Endothelial cell (in vitro differentiated cells): ENCODE data around the gene ZNF827. TPM values are rescaled to one million over a fixed set of nuclear protein-coding genes. Genes with fewer than 3 reads are reported as not detected.

Experiments used
- DNase-seq: peaks from one replicate; pipeline ENCODE4 v3.0.0; 2021; ENCODE audit warnings: low spot score
- H3K27ac Mint-ChIP-seq: one replicate; pipeline ENCODE4 v1.8.0; 2021; ENCODE audit warnings: mixed read lengths, inconsistent platforms; ENCODE audit not compliant: unreplicated experiment
- H3K27me3 Mint-ChIP-seq: one replicate; pipeline ENCODE4 v1.8.0; 2021; ENCODE audit warnings: mild to moderate bottlenecking, moderate library complexity, mixed read lengths, inconsistent platforms; ENCODE audit not compliant: unreplicated experiment
- H3K36me3 Mint-ChIP-seq: one replicate; pipeline ENCODE4 v1.8.0; 2021; ENCODE audit warnings: mild to moderate bottlenecking, low read depth, mixed read lengths, inconsistent platforms; ENCODE audit not compliant: unreplicated experiment
- H3K4me1 Mint-ChIP-seq: one replicate; pipeline ENCODE4 v1.8.0; 2021; ENCODE audit warnings: mild to moderate bottlenecking, mixed read lengths, inconsistent platforms; ENCODE audit not compliant: unreplicated experiment
- H3K4me3 Mint-ChIP-seq: one replicate; pipeline ENCODE4 v1.8.0; 2021; ENCODE audit warnings: mild to moderate bottlenecking, mixed read lengths, inconsistent platforms; ENCODE audit not compliant: unreplicated experiment
- H3K9me3 Mint-ChIP-seq: one replicate; pipeline ENCODE4 v1.8.0; 2021; ENCODE audit warnings: mixed read lengths, inconsistent platforms; ENCODE audit not compliant: unreplicated experiment
- CTCF ChIP-seq: fragments of 200-600 bp; sonication (generic); IDR thresholded peaks from one replicate; pipeline ENCODE4 v1.5.0; 2021; ENCODE audit warnings: antibody characterized with exemption; ENCODE audit not compliant: unreplicated experiment
- total RNA-seq: library from RNA; stranded (reverse); fragmentation: NEBNext Ultra II Directional; extraction: Animal tissue kit (Norgen Biotek cat#: 25700); gene quantifications from one replicate; pipeline ENCODE4 v1.2.1, GENCODE V29; 2021; ENCODE audit not compliant: unreplicated experiment

ZNF827 gene
- total RNA-seq, 1 donor from 2014 or later: 22.8 TPM

GRCh38 chr4:145763399-145763798, 175.2 kb downstream of the ZNF827 start:
- DNase-seq: no peak
- peaks cover 61% of the 10 kb centered on the region for H3K36me3 Mint-ChIP-seq
- no peak for TF ChIP-seq CTCF
- no peak overlapping the region for H3K27ac Mint-ChIP-seq
- H3K27me3 Mint-ChIP-seq: peaks cover 11% of the 10 kb centered on the region
- H3K9me3 Mint-ChIP-seq: no peaks in the 10 kb centered on the region
- peaks cover 10% of the 10 kb centered on the region for H3K4me1 Mint-ChIP-seq
- peak overlapping the region; percentile 26 for H3K4me3 Mint-ChIP-seq

GRCh38 chr4:145762719-145763118, 175.9 kb downstream of the ZNF827 start:
- Mint-ChIP-seq H3K4me1 (peaks cover 10% of the 10 kb centered on the region), H3K27me3 (peaks cover 11% of the 10 kb centered on the region), H3K27ac (no peak overlapping the region), H3K9me3 (no peaks in the 10 kb centered on the region), H3K4me3 (no peak overlapping the region), H3K36me3 (peaks cover 61% of the 10 kb centered on the region)
- no peak for DNase-seq
- TF ChIP-seq CTCF: no peak

DNA sequence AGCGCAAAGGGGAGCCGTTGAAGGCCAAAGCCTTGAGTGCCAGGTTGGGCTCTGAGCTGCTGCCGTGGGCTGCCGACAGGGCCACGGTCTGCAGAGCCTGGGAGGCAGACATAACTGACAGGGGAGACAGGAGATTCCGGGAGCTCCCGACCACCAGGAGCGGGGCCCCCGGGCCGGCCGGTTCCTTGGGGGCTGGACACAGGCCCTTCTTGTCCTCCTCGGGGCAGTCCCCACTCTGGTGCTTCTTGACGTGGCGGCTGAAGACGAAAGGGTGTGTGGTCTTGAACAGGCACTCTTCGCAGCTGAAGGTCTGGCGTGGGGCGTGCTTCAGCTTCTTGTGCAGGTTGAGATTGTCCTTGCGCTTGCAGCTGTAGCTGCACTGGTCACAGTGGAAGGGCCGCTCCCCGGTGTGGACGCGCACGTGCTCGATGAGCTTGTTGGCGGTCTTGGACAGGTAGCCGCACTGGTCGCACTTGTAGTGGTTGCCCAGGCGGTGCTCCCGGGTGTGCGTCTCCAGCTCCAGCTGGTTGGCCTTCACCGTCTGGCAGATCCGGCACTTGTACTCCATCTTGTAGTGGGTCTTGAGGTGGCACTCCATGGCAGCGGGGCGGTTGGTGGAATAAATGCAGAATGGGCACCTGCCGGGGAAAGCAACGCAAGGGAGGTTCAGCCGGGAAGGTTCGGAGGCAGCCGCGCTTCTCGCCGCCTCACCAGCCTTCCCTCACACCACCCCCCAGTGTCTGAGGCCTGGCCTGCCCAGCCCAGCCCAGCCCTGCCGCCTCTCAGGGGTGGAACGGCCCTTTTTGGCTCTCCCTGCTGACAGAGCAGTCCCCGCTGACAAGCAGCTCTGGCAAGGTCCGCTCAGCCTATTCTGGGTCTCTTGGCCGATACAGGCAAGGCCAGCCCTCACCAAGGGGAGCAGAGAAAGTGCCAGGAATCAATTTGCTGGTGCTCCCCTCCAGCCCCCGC, 177.4 kb downstream of the ZNF827 start:
- Mint-ChIP-seq H3K27ac (peak overlapping the region; percentile 16), H3K9me3 (no peaks in the 10 kb centered on the region), H3K27me3 (peaks cover 11% of the 10 kb centered on the region), H3K36me3 (peaks cover 47% of the 10 kb centered on the region), H3K4me1 (peaks cover 4% of the 10 kb centered on the region), H3K4me3 (no peak overlapping the region)
- TF ChIP-seq CTCF: no peak
- no peak for DNase-seq

DNA sequence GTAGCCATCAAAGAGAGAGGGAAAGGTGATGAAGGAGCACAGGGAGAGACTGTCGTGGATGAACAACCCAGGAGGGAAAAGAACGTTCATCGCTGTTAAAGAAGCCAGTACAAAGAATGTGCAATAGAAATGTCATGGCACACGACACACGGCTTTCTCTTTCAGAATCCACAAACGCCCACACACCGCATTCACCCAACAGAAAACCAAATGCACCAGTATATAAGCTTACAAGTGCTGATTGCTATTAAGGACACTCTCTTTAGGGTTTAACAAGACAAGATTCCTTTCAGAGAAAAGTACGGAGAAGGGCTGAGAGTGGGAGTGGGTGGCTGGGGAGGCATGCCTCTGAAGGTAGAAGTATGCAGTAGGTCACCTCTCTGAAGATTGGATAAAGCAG, 178.4 kb downstream of the ZNF827 start:
- Mint-ChIP-seq H3K36me3 (peaks cover 37% of the 10 kb centered on the region), H3K27ac (no peak overlapping the region)

More for the DNA sequence above, 178.4 kb downstream of the ZNF827 start:
- Mint-ChIP-seq H3K27me3 (peaks cover 9% of the 10 kb centered on the region), H3K4me1 (peaks cover 3% of the 10 kb centered on the region), H3K4me3 (no peak overlapping the region), H3K9me3 (no peaks in the 10 kb centered on the region)
- TF ChIP-seq CTCF: no peak
- no peak for DNase-seq
